B cell (primary cell): ENCODE results near the gene ELOVL3.

Experiments
- CTCF ChIP-seq: fragments of 200-600 bp; IDR thresholded peaks from one replicate; pipeline ENCODE4 v1.8.0; 2022; ENCODE audit warnings: antibody characterized with exemption, mild to moderate bottlenecking
- EZH2 ChIP-seq: IDR thresholded peaks from 2 replicates; pipeline ENCODE4 v1.6.1; 2012; ENCODE audit warnings: borderline replicate concordance, low read depth, mild to moderate bottlenecking, moderate library complexity, low read length; ENCODE audit not compliant: insufficient read depth, poor library complexity, severe bottlenecking

- TF ChIP-seq CTCF (no peak), EZH2 (no peak)
Measured at GRCh38 chr10:102220612-102221011, 5.5 kb upstream of the ELOVL3 start.
